K562 (cell line): ENCODE data around the gene N4BP3. TPM values are rescaled to one million over a fixed set of nuclear protein-coding genes. Genes with fewer than 3 reads are reported as not detected.
"Not testable (repeated sequence)": the region's sequence is repeated elsewhere in the genome, so short reads cannot be mapped to it uniquely, and the experiment has no call there.

ENCODE experiments used
- DACH1 ChIP-seq: fragments of 450-650 bp; IDR thresholded peaks from 2 replicates; pipeline ENCODE4 v1.6.1; 2018; ENCODE audit not compliant: partially characterized antibody
- DMBX1 ChIP-seq: fragments of 250-450 bp; sonication (Bioruptor Pico); IDR thresholded peaks from 2 replicates; pipeline ENCODE4 v1.8.0; 2022; ENCODE audit warnings: inconsistent platforms, mild to moderate bottlenecking, moderate library complexity, borderline replicate concordance
- KLF13 ChIP-seq: fragments of 450-650 bp; IDR thresholded peaks from 2 replicates; pipeline ENCODE4 v1.6.1; 2016; ENCODE audit warnings: missing genetic modification characterization, low read depth, mild to moderate bottlenecking, missing compliant biosample characterization, moderate library complexity, borderline replicate concordance
- MGA ChIP-seq: fragments of 450-650 bp; IDR thresholded peaks from 2 replicates; pipeline ENCODE4 v1.6.1; 2016; ENCODE audit warnings: mild to moderate bottlenecking, moderate library complexity
- NKRF ChIP-seq: fragments of 450-650 bp; IDR thresholded peaks from 2 replicates; pipeline ENCODE4 v1.6.1; 2016; ENCODE audit warnings: borderline replicate concordance
- NR2C1 ChIP-seq, 2 experiments: fragments of 450-650 bp; IDR thresholded peaks; 2 replicates each; pipeline ENCODE4 v1.6.1; 2017; ENCODE audit warnings: mild to moderate bottlenecking in 2 of 2, antibody characterized with exemption in 1 of 2, inconsistent platforms in 1 of 2, missing compliant biosample characterization in 1 of 2, missing genetic modification characterization in 1 of 2
- OTX1 ChIP-seq: fragments of 450-650 bp; formaldehyde crosslinking; IDR thresholded peaks from 2 replicates; pipeline ENCODE4 v1.4.0; 2022; ENCODE audit warnings: mild to moderate bottlenecking
- SMAD4 ChIP-seq: fragments of 250-450 bp; sonication (Bioruptor Pico); conservative IDR thresholded peaks from 2 replicates; pipeline ENCODE4 v1.8.0; 2021; ENCODE audit warnings: inconsistent platforms, mild to moderate bottlenecking, moderate library complexity
- SMARCA4 ChIP-seq: fragments of 450-650 bp; IDR thresholded peaks from 2 replicates; pipeline ENCODE4 v1.6.1; 2016
- YY1 ChIP-seq, 3 experiments: IDR thresholded peaks; 2 replicates each; pipeline ENCODE4 v1.6.1; 2011; ENCODE audit warnings: low read length in 2 of 3, mild to moderate bottlenecking in 2 of 3, moderate library complexity in 2 of 3, borderline replicate concordance in 1 of 3, control low read depth in 1 of 3, low read depth in 1 of 3; ENCODE audit not compliant: insufficient read depth in 3 of 3, insufficient replicate concordance in 2 of 3, control insufficient read depth in 1 of 3, insufficient read length in 1 of 3; ENCODE audit errors: extremely low read depth in 1 of 3
- ZNF583 ChIP-seq: fragments of 250-450 bp; sonication (Bioruptor Pico); IDR thresholded peaks from 2 replicates; pipeline ENCODE4 v1.4.0; 2020
- ZNF766 ChIP-seq: fragments of 200-800 bp; sonication (Bioruptor generic); conservative IDR thresholded peaks from 2 replicates; pipeline ENCODE4 v1.6.1; 2016; ENCODE audit warnings: missing genetic modification characterization, missing compliant biosample characterization
- polyA plus RNA-seq, 8 experiments: library from polyadenylated mRNA; depleted of rRNA in 4 of 8; stranded (reverse) in 5 of 8; unstranded in 3 of 8; fragments of >200 nt; fragmentation: Nextera tagmentation in 2 of 8; fragmentation: Illumina TruSeq in 1 of 8; extraction: Ambion mirVana in 2 of 8; extraction: Trizol in 1 of 8; gene quantifications; 2 replicates each; pipeline versions ENCODE4 v1.2.1 to v1.2.3, GENCODE V29; 2011 to 2014; ENCODE audit warnings: inconsistent platforms in 1 of 8, missing spikeins in 1 of 8
- total RNA-seq, 7 experiments: library from RNA; depleted of rRNA in 6 of 7; stranded (reverse); fragments of >200 nt in 6 of 7; fragmentation: Illumina TruSeq in 2 of 7; extraction: Trizol in 2 of 7; gene quantifications; 2 replicates each; pipeline versions ENCODE4 v1.2.1 to v1.2.3, GENCODE V29; 2011 to 2021; ENCODE audit warnings: low replicate concordance in 1 of 7

The N4BP3 gene
- total and polyA plus RNA-seq, 9 of the 15 experiments (the other 6 are each of a cell fraction or from before 2014, with no cell fraction given): 0.06 to 7.0 (median 2.4) TPM

DNA sequence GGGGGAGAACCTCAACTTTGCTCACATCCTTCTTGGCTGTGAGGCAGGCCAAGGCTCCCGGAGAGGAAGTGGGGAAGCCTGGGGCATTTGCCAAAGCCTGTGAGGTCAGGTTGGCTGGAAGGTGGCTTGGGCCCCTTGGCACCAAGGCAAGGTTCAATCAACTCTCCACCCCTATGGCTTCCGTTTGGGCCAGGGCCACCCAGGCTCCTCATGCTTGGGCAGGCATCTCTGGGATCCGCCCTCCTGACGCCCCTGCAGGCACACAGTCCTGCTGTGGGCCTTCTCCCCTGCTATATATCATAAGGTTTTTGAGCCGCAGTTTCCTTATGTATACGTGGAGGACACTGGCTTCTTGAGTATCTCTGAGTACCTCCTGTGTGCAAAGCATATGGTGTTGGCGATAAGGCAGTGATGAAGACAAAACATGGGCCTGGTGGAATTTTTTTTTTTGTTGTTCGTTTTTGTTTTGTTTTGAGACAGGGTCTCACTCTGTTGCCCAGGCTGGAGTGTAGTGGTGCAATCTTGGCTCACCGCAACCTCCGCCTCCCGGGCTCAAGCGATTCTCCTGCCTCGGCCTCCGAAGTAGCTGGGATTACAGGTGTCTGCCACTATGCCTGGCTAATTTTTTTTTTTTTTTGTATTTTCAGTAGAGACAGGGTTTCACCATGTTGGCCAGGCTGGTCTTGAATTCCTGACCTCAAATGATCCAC lies 14.1 kb downstream of the N4BP3 start (continued):
- peak; percentile 58 for TF ChIP-seq MGA
- peak; percentile 94 for TF ChIP-seq SMAD4 (CRISPR knock-in tag)
- peak; percentile 98 for TF ChIP-seq SMARCA4
- peak; percentile 90 for TF ChIP-seq DMBX1 (CRISPR knock-in tag)
- peak; percentile 43; the same call in 1 of the 2 replicates for TF ChIP-seq NKRF
- 0 out of 2 replicates have a peak, but pooled peaks have one; percentile 56 for TF ChIP-seq OTX1 (CRISPR knock-in tag)
- TF ChIP-seq NR2C1 (IDR thresholded peaks at IDR 0.05): not testable (repeated sequence)
- TF ChIP-seq NR2C1 (tag; IDR thresholded peaks at IDR 0.05): peak; percentile 27; the same call in 1 of the 2 replicates
- TF ChIP-seq YY1 (IDR thresholded peaks at IDR 0.05; ENCODE audit: borderline replicate concordance in 1 of 3, control insufficient read depth in 1 of 3, extremely low read depth in 1 of 3, insufficient read depth in 3 of 3, insufficient read length in 1 of 3, insufficient replicate concordance in 2 of 3, low read depth in 1 of 3, low read length in 2 of 3): peak in 1 of 3 experiments; percentile 9
- TF ChIP-seq ZNF583: peak; percentile 39; the same call in 1 of the 2 replicates
- peak; percentile 77 for TF ChIP-seq DACH1
- TF ChIP-seq ZNF766 (CRISPR knock-in tag): peak; percentile 87
- peak; percentile 61; the same call in 1 of the 2 replicates for TF ChIP-seq KLF13 (tag)
